ENCODE results near the gene TENM3.

Gene TENM3

GRCh38 chr4:182644683-182645050, 401.5 kb downstream of the TENM3 start:
- no peak for DNase-seq

DNA sequence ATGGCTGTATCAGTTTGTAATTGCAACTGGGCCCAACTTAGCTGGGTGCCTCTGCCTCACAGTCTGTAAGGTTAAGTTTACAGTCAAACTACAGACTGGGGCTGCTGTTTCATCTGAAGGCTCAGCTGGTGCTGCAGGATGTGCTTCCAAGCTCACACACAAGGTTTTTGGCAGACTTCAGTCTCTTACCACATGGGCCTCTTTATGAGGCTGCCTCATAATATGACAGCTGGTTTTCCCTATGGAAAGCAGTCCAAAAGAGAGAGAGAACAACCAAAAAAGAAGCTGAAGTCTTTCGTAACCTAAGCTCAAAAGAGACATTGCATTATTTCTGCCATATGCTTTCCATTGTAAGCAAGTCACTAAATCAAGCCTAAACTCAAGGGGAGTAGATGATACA, 402.3 kb downstream of the TENM3 start:
- DNase-seq: no peak

GRCh38 chr4:182647646-182648300, 404.6 kb downstream of the TENM3 start:
- no peak for DNase-seq

DNA sequence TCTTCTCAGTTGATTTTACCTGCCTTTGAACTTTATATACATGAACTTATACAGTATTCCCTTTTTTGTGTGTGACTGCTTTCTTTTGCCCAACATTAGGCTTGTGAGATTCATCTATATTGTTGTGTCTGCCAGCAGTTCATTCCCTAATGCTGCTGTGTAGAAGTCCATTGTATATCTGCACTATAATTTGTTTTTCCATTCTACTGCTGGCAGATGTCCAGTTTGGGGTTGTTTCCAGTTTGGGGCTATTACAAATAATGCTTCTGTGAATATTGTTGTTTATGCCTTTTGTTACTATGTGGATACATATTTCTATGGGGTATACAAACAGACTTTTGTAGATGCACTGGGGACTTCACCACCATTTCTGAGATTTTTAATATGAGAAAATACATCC, 405.6 kb downstream of the TENM3 start:
- DNase-seq: no peak

DNA sequence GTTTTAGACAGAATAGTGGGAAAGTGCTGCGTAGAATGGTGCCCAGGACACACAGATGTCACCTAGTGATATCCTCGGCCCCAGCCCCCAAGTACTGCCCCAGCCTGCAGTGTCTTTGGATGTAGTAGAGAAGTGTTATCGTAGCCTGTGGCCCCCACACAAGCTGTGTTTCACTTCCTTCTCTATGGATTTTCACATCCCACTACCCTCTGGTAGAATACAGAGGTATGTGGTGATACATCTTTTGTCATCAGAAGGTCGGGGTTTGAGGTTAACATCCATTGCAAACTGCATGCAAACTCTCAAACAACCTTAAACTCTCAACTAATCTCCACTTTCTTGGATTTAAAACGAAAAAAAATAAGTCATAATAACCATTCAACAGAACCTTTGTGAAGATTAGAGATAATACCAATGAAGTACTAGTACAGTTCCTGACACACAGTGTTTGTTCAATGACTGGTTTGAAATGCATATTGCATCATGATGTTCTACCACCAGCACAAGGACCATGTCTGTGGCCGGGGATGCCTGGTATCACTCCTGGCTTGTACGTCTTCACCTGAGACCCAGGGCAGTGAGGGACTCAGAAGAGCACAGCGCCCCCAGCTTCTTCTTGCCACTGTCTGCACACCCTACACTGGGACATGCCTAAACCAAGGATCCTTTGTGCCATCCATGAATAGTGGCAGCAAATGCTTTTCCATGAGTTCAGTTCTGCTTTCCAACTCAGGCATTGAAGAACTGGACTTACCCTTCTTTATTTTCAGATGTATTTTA, 406.7 kb downstream of the TENM3 start:
- no peak for DNase-seq

DNA sequence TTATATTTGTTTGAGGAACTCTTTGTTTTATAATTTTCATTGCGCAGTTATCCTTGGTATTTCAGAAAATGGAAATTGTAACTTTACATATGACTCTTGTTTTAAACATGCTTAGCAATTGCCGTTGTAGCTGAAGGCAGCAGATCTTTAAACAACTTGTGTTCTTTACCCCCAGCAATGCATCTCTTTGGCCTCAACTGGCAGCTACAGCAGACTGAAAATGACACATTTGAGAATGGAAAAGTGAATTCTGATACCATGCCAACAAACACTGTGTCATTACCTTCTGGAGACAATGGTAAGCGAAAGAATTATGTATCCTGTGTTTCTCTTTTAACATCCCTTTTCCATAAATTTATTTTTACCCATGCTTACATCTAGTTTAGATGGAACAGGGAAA, 410.4 kb downstream of the TENM3 start:
- no peak for DNase-seq

- no peak for DNase-seq
Measured at GRCh38 chr4:182655340-182655739, 412.1 kb downstream of the TENM3 start.

- no peak for DNase-seq
Measured at GRCh38 chr4:182662551-182662950, 419.3 kb downstream of the TENM3 start.

DNA sequence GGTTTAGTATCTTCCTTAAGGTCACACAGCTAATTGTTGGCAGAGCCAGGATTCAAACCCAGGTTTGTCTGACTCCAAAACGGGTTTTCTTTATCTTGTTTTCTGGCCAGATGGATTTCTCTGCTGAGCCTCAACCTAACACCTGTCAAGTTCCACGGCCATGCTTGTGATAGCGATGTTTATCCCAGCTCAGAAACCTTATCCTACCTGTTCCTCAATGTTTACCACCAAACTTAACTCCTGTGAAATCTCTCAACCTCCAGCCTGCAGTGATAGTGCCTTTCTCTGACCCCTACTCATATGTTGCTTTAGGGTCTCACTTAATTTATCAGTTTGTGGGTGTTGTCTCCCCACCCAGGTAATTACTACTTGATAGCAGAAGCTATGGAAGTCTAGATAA, 428.0 kb downstream of the TENM3 start:
- DNase-seq: no peak

GRCh38 chr4:182671749-182672148, 428.5 kb downstream of the TENM3 start:
- no peak for DNase-seq

GRCh38 chr4:182678590-182678989, 435.4 kb downstream of the TENM3 start:
- no peak for DNase-seq

DNA sequence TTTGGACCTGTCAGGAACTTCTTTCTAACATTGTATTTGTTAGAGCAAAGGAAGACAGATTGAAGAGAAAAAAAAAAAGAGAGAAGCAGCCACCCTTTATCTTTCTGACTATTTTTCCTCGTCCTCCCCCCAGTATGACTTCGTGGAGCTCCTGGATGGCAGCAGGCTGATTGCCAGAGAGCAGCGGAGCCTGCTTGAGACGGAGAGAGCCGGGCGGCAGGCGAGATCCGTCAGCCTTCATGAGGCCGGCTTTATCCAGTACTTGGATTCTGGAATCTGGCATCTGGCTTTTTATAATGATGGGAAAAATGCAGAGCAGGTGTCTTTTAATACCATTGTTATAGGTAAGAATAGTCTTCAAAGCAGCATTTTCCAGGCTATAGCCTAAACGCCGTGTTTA, 436.3 kb downstream of the TENM3 start:
- no peak for DNase-seq

DNA sequence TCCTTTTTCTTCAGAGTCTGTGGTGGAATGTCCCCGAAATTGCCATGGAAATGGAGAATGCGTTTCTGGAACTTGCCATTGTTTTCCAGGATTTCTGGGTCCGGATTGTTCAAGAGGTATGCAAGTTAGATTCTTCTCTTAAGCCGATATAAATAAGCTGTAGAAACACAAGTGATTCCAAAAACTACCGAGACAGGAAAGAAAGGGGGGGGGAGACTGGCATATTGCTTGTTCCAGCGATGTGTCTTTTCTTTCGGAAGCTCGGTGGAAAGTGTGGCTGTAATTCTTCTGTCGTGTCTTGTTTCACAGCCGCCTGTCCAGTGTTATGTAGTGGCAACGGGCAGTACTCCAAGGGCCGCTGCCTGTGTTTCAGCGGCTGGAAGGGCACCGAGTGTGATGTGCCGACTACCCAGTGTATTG, 437.0 kb downstream of the TENM3 start:
- no peak for DNase-seq

DNA sequence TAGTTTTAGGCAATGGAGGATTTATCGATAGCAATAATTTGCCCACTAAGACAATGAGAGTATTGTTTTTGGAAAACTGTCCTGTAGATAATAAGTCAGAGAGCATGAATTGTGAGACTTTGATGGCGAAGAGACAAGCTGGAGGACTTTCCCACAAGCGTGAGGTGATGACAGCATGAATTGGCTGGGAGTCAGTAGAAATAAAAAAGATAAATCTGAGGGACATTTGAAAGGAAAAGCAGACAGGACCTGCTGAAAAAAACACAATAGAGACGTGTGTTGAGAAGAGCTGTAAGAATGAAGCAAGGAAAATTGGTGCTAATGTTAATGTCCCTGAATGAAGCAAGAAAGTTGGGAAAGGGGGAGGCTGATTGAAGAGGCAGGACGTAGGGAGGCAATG, 440.5 kb downstream of the TENM3 start:
- DNase-seq: no peak

- no peak for DNase-seq
Measured at GRCh38 chr4:182684796-182685195, 441.6 kb downstream of the TENM3 start.

- DNase-seq: no peak
Measured at GRCh38 chr4:182688081-182688480, 444.9 kb downstream of the TENM3 start.

DNA sequence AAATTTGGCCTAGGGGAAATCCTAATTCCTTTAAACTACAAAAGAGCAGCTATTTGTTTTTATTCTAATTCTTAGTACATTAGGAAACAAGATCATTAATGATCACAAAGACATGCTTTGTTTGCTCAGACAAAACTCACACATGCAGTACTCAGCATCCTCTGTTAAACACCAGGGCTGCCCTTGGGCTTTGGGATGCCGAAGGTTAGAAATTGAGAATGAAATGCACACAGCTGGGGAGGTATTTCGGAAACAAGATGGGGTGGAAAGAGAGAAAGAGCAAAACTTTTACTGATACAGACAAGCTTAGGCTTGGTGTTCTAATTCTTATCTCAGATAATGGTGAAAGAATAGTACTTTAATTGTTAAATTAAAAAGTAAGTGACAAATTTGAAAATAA, 451.3 kb downstream of the TENM3 start:
- no peak for DNase-seq

- no peak for DNase-seq
Measured at GRCh38 chr4:182695009-182695408, 451.8 kb downstream of the TENM3 start.

DNA sequence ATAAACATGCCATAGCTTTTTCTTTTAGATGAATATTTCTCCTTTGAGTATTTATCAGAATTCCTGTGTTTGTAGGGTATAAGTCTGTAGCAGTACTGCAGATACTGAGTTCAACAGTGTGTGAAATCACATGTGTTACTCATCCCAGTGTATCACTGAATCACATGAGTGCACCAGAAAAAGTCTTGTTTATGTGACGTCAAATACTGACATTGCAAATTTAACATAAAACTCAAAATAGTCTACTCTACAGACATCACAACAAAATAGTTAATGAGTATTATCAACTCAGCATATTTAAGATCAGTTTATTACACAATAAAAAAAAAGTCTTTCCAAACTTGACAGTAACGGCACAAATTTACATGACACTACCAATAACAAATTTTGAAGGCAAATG, 452.6 kb downstream of the TENM3 start:
- DNase-seq: no peak

- DNase-seq: no peak
Measured at GRCh38 chr4:182697094-182697493, 453.9 kb downstream of the TENM3 start.

DNA sequence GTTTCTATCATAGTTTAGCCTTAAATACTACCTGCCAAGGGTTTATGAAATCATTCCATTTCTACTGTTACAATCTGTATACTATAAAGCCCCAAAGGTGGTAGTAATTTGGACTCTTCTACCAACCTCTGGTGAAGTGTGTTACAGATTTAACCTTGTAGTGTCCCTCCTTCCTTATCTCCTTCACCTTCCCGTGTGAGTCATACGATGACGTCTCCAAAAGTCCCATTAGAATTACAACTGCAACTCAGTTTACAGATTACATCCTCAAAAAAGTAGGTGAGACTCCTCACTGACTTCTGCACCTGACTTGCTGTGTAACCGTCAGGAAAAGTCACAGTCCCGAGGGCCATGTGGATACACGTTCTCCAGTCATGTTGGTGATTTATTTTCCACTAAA, 455.0 kb downstream of the TENM3 start:
- DNase-seq: no peak

- no peak for DNase-seq
Measured at GRCh38 chr4:182699201-182699600, 456.0 kb downstream of the TENM3 start.

- no peak for DNase-seq
Measured at GRCh38 chr4:182699795-182700194, 456.6 kb downstream of the TENM3 start.

- DNase-seq: no peak
Measured at GRCh38 chr4:182700362-182701160, 457.4 kb downstream of the TENM3 start.
